Left colon (tissue), 2 donors: ENCODE results near the gene FOXL2. TPM values are rescaled to one million over a fixed set of nuclear protein-coding genes. Genes with fewer than 3 reads are reported as not detected.
"Not testable (repeated sequence)": the region's sequence is repeated elsewhere in the genome, so short reads cannot be mapped to it uniquely, and the experiment has no call there.

Experiments used
- ATAC-seq: fragments of 200-7000 bp; cut with Tn5 transposase; one replicate; pipeline ENCODE4 v1.9.1; 2020; ENCODE audit warnings: mild to moderate bottlenecking, moderate library complexity
- DNase-seq, 2 donors: peaks; one replicate each; pipeline ENCODE4 v3.0.0-alpha.2; 2020
- intact Hi-C, 2 donors: fragments of 100-400 bp; cut with DNase I in 1 of 2; cut with micrococcal nuclease in 1 of 2; formaldehyde crosslinking; loops; one replicate each; pipeline versions ENCODE4 v1.11.2 to v1.14.0; 2022; cut with DNase I, micrococcal nuclease
- total RNA-seq, 2 donors: library from RNA; stranded (reverse); fragmentation: NEBNext Ultra II Directional; extraction: Animal tissue kit (Norgen Biotek cat#: 25700); gene quantifications; one replicate each; pipeline ENCODE4 v1.2.1, GENCODE V29; 2021
- donor health status: DM: no; HTN: no; CAD: no.
- donor health status: DM: yes; HTN: yes; CAD: no.

Gene FOXL2
- total RNA-seq, 2 donors from 2014 or later, result not detected

- intact Hi-C loops, result loop anchor here in 1 of 2 donors (5.0 to 10.0 kb wide), 2 partner anchors 390 to 522 kb away; no protein-coding TSS in a partner anchor
- no peak for DNase-seq
- ATAC-seq, result no peak
These were observed 9.9 kb downstream of the FOXL2 start for GRCh38 chr3:138936741-138937689.

- ATAC-seq (peak; percentile 85), DNase-seq (peak in 1 of 2 donors; percentile 80)
- intact Hi-C loops, result loop anchor here in 1 of 2 donors (5.0 to 10.0 kb wide), 2 partner anchors 391 to 521 kb away; no protein-coding TSS in a partner anchor
These were observed 10.8 kb downstream of the FOXL2 start for GRCh38 chr3:138935863-138936740.

- ATAC-seq (no peak), DNase-seq (no peak)
- intact Hi-C loops, result loop anchor here in 1 of 2 donors (5.0 to 10.0 kb wide), 2 partner anchors 392 to 521 kb away; no protein-coding TSS in a partner anchor
These were observed 11.5 kb downstream of the FOXL2 start for GRCh38 chr3:138935505-138935862.

- no peak for ATAC-seq
- intact Hi-C loops, result loop anchor here in 1 of 2 donors (10.0 kb wide), 1 partner anchor 519 kb away; no protein-coding TSS in a partner anchor
- no peak for DNase-seq
These were observed 12.8 kb downstream of the FOXL2 start for GRCh38 chr3:138933981-138934691.

- ATAC-seq (no peak), DNase-seq (no peak)
- intact Hi-C loops, result loop anchor here in 1 of 2 donors (10.0 kb wide), 1 partner anchor 518 kb away; no protein-coding TSS in a partner anchor
These were observed 13.8 kb downstream of the FOXL2 start for GRCh38 chr3:138933068-138933668.

- DNase-seq (no peak), ATAC-seq (no peak)
- intact Hi-C loops, result no loop called here
These were observed 18.1 kb downstream of the FOXL2 start for GRCh38 chr3:138928727-138929372.

GRCh38 chr3:138923531-138923994 is 23.4 kb downstream of the FOXL2 start:
- DNase-seq (peak; percentile 67 to 89), ATAC-seq (peak; percentile 94)
- intact Hi-C loops, result no loop called here

- intact Hi-C loops, ATAC-seq, DNase-seq: not testable (repeated sequence)
These were observed 24.5 kb downstream of the FOXL2 start for GRCh38 chr3:138922400-138922799.

- no peak for DNase-seq
- intact Hi-C loops, result no loop called here
- ATAC-seq, result no peak
These were observed 25.3 kb downstream of the FOXL2 start for GRCh38 chr3:138921316-138922292.

- ATAC-seq, result no peak
- intact Hi-C loops, result loop anchor here (5.0 to 10.0 kb wide), 2 partner anchors 225 to 322 kb away; no protein-coding TSS in a partner anchor
- DNase-seq, result no peak
These were observed 27.6 kb downstream of the FOXL2 start for GRCh38 chr3:138919325-138919724.

- intact Hi-C loops, result loop anchor here (2.0 to 10.0 kb wide), 3 partner anchors 218 to 320 kb away; no protein-coding TSS in a partner anchor
- DNase-seq, result peak; percentile 84 to 89
- peak; percentile 42 for ATAC-seq
These were observed 30.1 kb downstream of the FOXL2 start for GRCh38 chr3:138916824-138917223.

GRCh38 chr3:138915503-138916498 is 31.1 kb downstream of the FOXL2 start:
- intact Hi-C loops, result loop anchor here (2.0 to 10.0 kb wide), 3 partner anchors 217 to 318 kb away; no protein-coding TSS in a partner anchor
- peak; percentile 85 for ATAC-seq
- DNase-seq, result peak; percentile 89 to 96

- intact Hi-C loops, result loop anchor here (5.0 to 10.0 kb wide), 2 partner anchors 220 to 318 kb away; no protein-coding TSS in a partner anchor
- peak; percentile 68 for ATAC-seq
- peak in 1 of 2 donors; percentile 61 for DNase-seq
These were observed 32.0 kb downstream of the FOXL2 start for GRCh38 chr3:138914870-138915502.

GRCh38 chr3:138913766-138914165 is 33.2 kb downstream of the FOXL2 start:
- intact Hi-C loops, result loop anchor here in 1 of 2 donors (10.0 kb wide), 1 partner anchor 219 kb away; no protein-coding TSS in a partner anchor
- no peak for DNase-seq

More at GRCh38 chr3:138913766-138914165, 33.2 kb downstream of the FOXL2 start:
- no peak for ATAC-seq
